ENCODE results near the gene TBC1D2. TPM values are rescaled to one million over a fixed set of nuclear protein-coding genes. Genes with fewer than 3 reads are reported as not detected.
A peak's percentile ranks its signal among the peaks of the same experiment; 100 is the strongest.

The TBC1D2 gene
- total and polyA plus RNA-seq, 2 experiments from 2014 or later: 3.7 to 6.8 TPM

GRCh38 chr9:98303633-98304125 is 48.2 kb upstream of the TBC1D2 start (continued):
- TF ChIP-seq ZNF462 (CRISPR knock-in tag; IDR thresholded peaks at IDR 0.05) (no peak), EZH2phosphoT487 (IDR thresholded peaks at IDR 0.05; ENCODE audit: unreplicated experiment) (no peak), ETS1 (IDR thresholded peaks at IDR 0.05) (no peak)

GRCh38 chr9:98302938-98303632 is 47.6 kb upstream of the TBC1D2 start:
- H3K4me3 ChIP-seq: no peak overlapping the region
- peaks cover 4% of the 10 kb centered on the region; the same call in 1 of the 3 replicates for H3K4me1 Mint-ChIP-seq
- H3K36me3 ChIP-seq (ENCODE audit: insufficient read depth): no peaks in the 10 kb centered on the region
- no peak for TF ChIP-seq ZNF114 (CRISPR knock-in tag; IDR thresholded peaks at IDR 0.05)
- no peak for TF ChIP-seq CREB1 (CRISPR knock-in tag; IDR thresholded peaks at IDR 0.05; ENCODE audit: low read depth)
- no peak for TF ChIP-seq REST (IDR thresholded peaks at IDR 0.05; ENCODE audit: unreplicated experiment)
- no peak for TF ChIP-seq ETS1 (IDR thresholded peaks at IDR 0.05)
- 0 out of 2 replicates have a peak overlapping the region, but pooled peaks have one; percentile 11 for H3K27ac Mint-ChIP-seq
- no peaks in the 10 kb centered on the region for H3K4me1 ChIP-seq (ENCODE audit: insufficient read depth)
- H3K27me3 ChIP-seq (ENCODE audit: insufficient read depth): no peaks in the 10 kb centered on the region
- no peaks in the 10 kb centered on the region for H3K9me3 Mint-ChIP-seq
- no peak overlapping the region for H3K4me3 Mint-ChIP-seq
- ATAC-seq (no peak), DNase-seq (ENCODE audit: low spot score) (no peak)
- H3K27me3 Mint-ChIP-seq (ENCODE audit: insufficient read depth, low read depth, poor library complexity): peaks cover 6% of the 10 kb centered on the region
- H3K27ac ChIP-seq (ENCODE audit: low read depth): no peak overlapping the region
- no peaks in the 10 kb centered on the region for H3F3A ChIP-seq (replicated peaks; ENCODE audit: low read depth)
- 0 out of 2 replicates have a peak, but pooled peaks cover 2% of the 10 kb centered on the region for H3K9me2 ChIP-seq (ENCODE audit: insufficient read depth)
- no peaks in the 10 kb centered on the region for H4K20me1 ChIP-seq (replicated peaks; ENCODE audit: insufficient read depth)
- no peaks in the 10 kb centered on the region for H3K36me3 Mint-ChIP-seq (ENCODE audit: low read depth)
- 0 out of 2 replicates have a peak overlapping the region, but pooled peaks have one; percentile 28 for H2AFZ ChIP-seq
- no peaks in the 10 kb centered on the region for H3K79me2 ChIP-seq (replicated peaks; ENCODE audit: insufficient read depth)
- no peak overlapping the region for H3K4me2 ChIP-seq
